H1 (cell line): ENCODE measurements around the gene DOCK9. TPM values are rescaled to one million over a fixed set of nuclear protein-coding genes. Genes with fewer than 3 reads are reported as not detected.

Source experiments
- CTCF ChIA-PET: fragments of 300-600 bp; sonication (Branson Sonifier 250); formaldehyde crosslinking; loops from one replicate; lab custom pipeline; 2021; ENCODE audit not compliant: partially characterized antibody; lab: Charles Lee
- POLR2A ChIA-PET: fragments of 300-600 bp; sonication (Branson Sonifier 250); formaldehyde crosslinking; loops from one replicate; lab custom pipeline; 2021; ENCODE audit warnings: inconsistent platforms; ENCODE audit not compliant: partially characterized antibody; lab: Charles Lee
- DNase-seq, 2 experiments: peaks; one replicate each; pipeline versions ENCODE4 v3.0.0 to v3.0.0-alpha.2; 2010 to 2022; ENCODE audit warnings: low spot score in 2 of 2, low read depth in 1 of 2, mixed read lengths in 1 of 2
- FAIRE-seq: peaks from 2 replicates; lab custom pipeline; 2011; peaks lifted over from hg19 to GRCh38; lab: Jason Lieb, UNC
- H2AFZ ChIP-seq: 2 replicates; pipeline ENCODE4 v1.8.1; 2012; ENCODE audit warnings: low read length, inconsistent platforms
- H2AK5ac ChIP-seq: 2 replicates; pipeline ENCODE4 v1.6.1; 2013; ENCODE audit warnings: low read depth, low read length
- H2BK120ac ChIP-seq: replicated peaks from 2 replicates; pipeline ENCODE3; 2013; ENCODE audit warnings: low read depth, low read length, inconsistent platforms
- H2BK12ac ChIP-seq: 2 replicates; pipeline ENCODE4 v1.6.1; 2013; ENCODE audit warnings: low read depth, low read length
- H2BK15ac ChIP-seq: 2 replicates; pipeline ENCODE4 v1.6.1; 2013; ENCODE audit warnings: low read length
- H2BK20ac ChIP-seq: 2 replicates; pipeline ENCODE4 v1.6.1; 2013; ENCODE audit warnings: low read length
- H2BK5ac ChIP-seq: 2 replicates; pipeline ENCODE4 v1.6.1; 2013; ENCODE audit warnings: low read depth, low read length
- H3K14ac ChIP-seq: 2 replicates; pipeline ENCODE4 v1.6.1; 2013; ENCODE audit warnings: inconsistent platforms; ENCODE audit not compliant: insufficient read length
- H3K18ac ChIP-seq: 2 replicates; pipeline ENCODE4 v1.6.1; 2013; ENCODE audit warnings: low read length; ENCODE audit errors: extremely low read depth
- H3K23ac ChIP-seq: 2 replicates; pipeline ENCODE4 v1.6.1; 2013; ENCODE audit warnings: inconsistent platforms; ENCODE audit not compliant: insufficient read length
- H3K23me2 ChIP-seq: 2 replicates; pipeline ENCODE4 v1.6.1; 2013; ENCODE audit warnings: low read depth, low read length
- H3K27ac ChIP-seq: 2 replicates; pipeline ENCODE4 v1.6.1; 2011; ENCODE audit warnings: low read depth, low read length, inconsistent platforms
- H3K27me3 ChIP-seq, 4 experiments: replicated peaks in 1 of 4; 1 replicate in 1 of 4; 2 replicates in 3 of 4; pipeline versions ENCODE4 v1.6.1 to v1.8.1; 2011 to 2013; ENCODE audit warnings: low read length in 3 of 4, mild to moderate bottlenecking in 3 of 4, inconsistent platforms in 2 of 4, mixed read lengths in 2 of 4, moderate library complexity in 1 of 4; ENCODE audit not compliant: control insufficient read depth in 3 of 4, insufficient read depth in 3 of 4; ENCODE audit errors: extremely low read depth in 1 of 4
- H3K36me3 ChIP-seq, 4 experiments: 2 replicates each; pipeline versions ENCODE4 v1.6.1 to v1.8.1; 2011 to 2013; ENCODE audit warnings: mild to moderate bottlenecking in 4 of 4, low read length in 3 of 4, moderate library complexity in 2 of 4, control low read depth in 1 of 4, inconsistent platforms in 1 of 4; ENCODE audit not compliant: insufficient read depth in 4 of 4, control insufficient read depth in 2 of 4
- H3K4ac ChIP-seq: replicated peaks from 2 replicates; pipeline ENCODE3; 2013; ENCODE audit warnings: low read length, low read depth, mixed read lengths, inconsistent platforms; ENCODE audit not compliant: insufficient read length
- H3K4me1 ChIP-seq, 4 experiments: replicated peaks in 1 of 4; 1 replicate in 1 of 4; 2 replicates in 3 of 4; pipeline versions ENCODE4 v1.6.1 to v1.8.1; 2011 to 2013; ENCODE audit warnings: low read length in 3 of 4, inconsistent platforms in 2 of 4, mixed read lengths in 1 of 4; ENCODE audit not compliant: insufficient read depth in 4 of 4, control insufficient read depth in 3 of 4
- H3K4me2 ChIP-seq, 2 experiments: 2 replicates each; pipeline versions ENCODE4 v1.6.1 to v1.8.1; 2011 to 2013; ENCODE audit warnings: low read depth in 2 of 2, low read length in 2 of 2, control low read depth in 1 of 2, inconsistent platforms in 1 of 2, mild to moderate bottlenecking in 1 of 2; ENCODE audit not compliant: insufficient read depth in 1 of 2
- H3K4me3 ChIP-seq, 4 experiments: fragments of 200-600, 300-600 bp in 1 of 4; sonication (generic), shearing (Covaris generic), sonication (Bioruptor Twin) in 1 of 4; 2 replicates each; pipeline versions ENCODE4 v1.5.1 to v1.8.1; 2011 to 2016; ENCODE audit warnings: low read length in 4 of 4, low read depth in 3 of 4, control low read depth in 2 of 4, inconsistent platforms in 2 of 4, mild to moderate bottlenecking in 2 of 4, mixed read lengths in 1 of 4, moderate library complexity in 1 of 4; ENCODE audit not compliant: insufficient read depth in 2 of 4; ENCODE audit errors: extremely low read depth in 1 of 4
- H3K56ac ChIP-seq: replicated peaks from 2 replicates; pipeline ENCODE3; 2013; ENCODE audit warnings: low read depth, mild to moderate bottlenecking, mixed read lengths, low read length, inconsistent platforms; ENCODE audit not compliant: insufficient read length
- H3K79me1 ChIP-seq: 2 replicates; pipeline ENCODE4 v1.6.1; 2013; ENCODE audit warnings: low read depth, low read length, control low read depth
- H3K79me2 ChIP-seq, 2 experiments: 2 replicates each; pipeline versions ENCODE4 v1.6.1 to v1.8.1; 2012 to 2013; ENCODE audit warnings: low read length in 2 of 2, mild to moderate bottlenecking in 2 of 2, inconsistent platforms in 1 of 2; ENCODE audit not compliant: insufficient read depth in 2 of 2, control insufficient read depth in 1 of 2
- H3K9ac ChIP-seq, 4 experiments: replicated peaks in 1 of 4; 1 replicate in 1 of 4; 2 replicates in 3 of 4; pipeline versions ENCODE4 v1.6.1 to v1.8.1; 2011 to 2013; ENCODE audit warnings: low read depth in 3 of 4, low read length in 3 of 4, control low read depth in 2 of 4, mild to moderate bottlenecking in 2 of 4, moderate library complexity in 2 of 4, inconsistent platforms in 1 of 4; ENCODE audit errors: extremely low read depth in 1 of 4
- H3K9me3 ChIP-seq, 2 experiments: 2 replicates each; pipeline versions ENCODE4 v1.6.1 to v1.8.1; 2012 to 2013; ENCODE audit warnings: mild to moderate bottlenecking in 2 of 2, moderate library complexity in 2 of 2, control low read depth in 1 of 2, inconsistent platforms in 1 of 2, low read depth in 1 of 2, low read length in 1 of 2, mixed read lengths in 1 of 2; ENCODE audit not compliant: insufficient read depth in 2 of 2
- H4K20me1 ChIP-seq, 2 experiments: replicated peaks in 1 of 2; 2 replicates each; pipeline versions ENCODE3 to v1.8.1; 2011 to 2013; ENCODE audit warnings: inconsistent platforms in 2 of 2, low read length in 2 of 2, mild to moderate bottlenecking in 1 of 2; ENCODE audit not compliant: insufficient read depth in 2 of 2, control insufficient read depth in 1 of 2
- H4K5ac ChIP-seq: 2 replicates; pipeline ENCODE4 v1.6.1; 2013; ENCODE audit warnings: low read length, low read depth, mixed read lengths, inconsistent platforms; ENCODE audit not compliant: insufficient read length
- H4K8ac ChIP-seq: 2 replicates; pipeline ENCODE4 v1.8.0; 2013; ENCODE audit warnings: mild to moderate bottlenecking, moderate library complexity, low read length, inconsistent platforms; ENCODE audit not compliant: insufficient read depth; ENCODE audit errors: extremely low read depth
- H4K91ac ChIP-seq: replicated peaks from 2 replicates; pipeline ENCODE3; 2013; ENCODE audit warnings: low read length, mixed read lengths, inconsistent platforms; ENCODE audit not compliant: insufficient read length
- ASH2L ChIP-seq: fragments of 200-600, 300-600 bp; sonication (generic); IDR thresholded peaks from one replicate; pipeline ENCODE4 v1.7.1; 2017; ENCODE audit warnings: low read length
- CBX5 ChIP-seq: fragments of 300-800, 300-1000 bp; sonication (generic); IDR thresholded peaks from 2 replicates; pipeline ENCODE4 v1.7.1; 2016; ENCODE audit warnings: antibody characterized with exemption, low read length, low read depth
- CTCF ChIP-seq, 3 experiments: IDR thresholded peaks; 1 replicate in 2 of 3; 2 replicates in 1 of 3; pipeline versions ENCODE4 v1.5.1 to v1.6.1; 2011; ENCODE audit warnings: low read length in 3 of 3, mild to moderate bottlenecking in 3 of 3, inconsistent platforms in 2 of 3, low read depth in 1 of 3, moderate library complexity in 1 of 3; ENCODE audit not compliant: insufficient read depth in 1 of 3; ENCODE audit errors: control extremely low read depth in 1 of 3
- GTF2F1 ChIP-seq: IDR thresholded peaks from 2 replicates; pipeline ENCODE4 v1.6.1; 2012; ENCODE audit warnings: low read depth, low read length, improper control_type of control experiment, borderline replicate concordance
- HDAC6 ChIP-seq: IDR thresholded peaks from one replicate; pipeline ENCODE4 v1.7.1; 2012; ENCODE audit warnings: low read depth, mild to moderate bottlenecking, inconsistent platforms, low read length, moderate library complexity
- JUN ChIP-seq: IDR thresholded peaks from 2 replicates; pipeline ENCODE4 v1.6.1; 2011; ENCODE audit warnings: low read depth, mild to moderate bottlenecking, improper control_type of control experiment, low read length
- MAFK ChIP-seq: IDR thresholded peaks from 2 replicates; pipeline ENCODE4 v1.6.1; 2012; ENCODE audit warnings: low read depth, mild to moderate bottlenecking, improper control_type of control experiment, low read length
- RFX5 ChIP-seq: IDR thresholded peaks from 2 replicates; pipeline ENCODE4 v1.6.1; 2011; ENCODE audit warnings: low read depth, low read length, improper control_type of control experiment, borderline replicate concordance
- SIN3A ChIP-seq, 2 experiments: IDR thresholded peaks in 1 of 2; conservative IDR thresholded peaks in 1 of 2; 2 replicates each; pipeline ENCODE4 v1.6.1; 2011 to 2012; ENCODE audit warnings: low read length in 2 of 2, improper control_type of control experiment in 1 of 2, low read depth in 1 of 2, mild to moderate bottlenecking in 1 of 2
- SP2 ChIP-seq: IDR thresholded peaks from 2 replicates; pipeline ENCODE4 v1.6.1; 2012; ENCODE audit warnings: mild to moderate bottlenecking, low read length, inconsistent platforms
- WGBS, 2 experiments: shearing (Covaris generic) in 1 of 2; methylation state at CpG; one replicate each; pipeline versions ENCODE4 v1.1.6 to v1.1.7; 2013 to 2015; ENCODE audit warnings: low lambda C conversion rate in 2 of 2, mixed read lengths in 2 of 2, inconsistent platforms in 1 of 2, low coverage in 1 of 2, missing lambda C conversion rate in 1 of 2; ENCODE audit not compliant: insufficient replicate concordance in 2 of 2, insufficient coverage in 1 of 2, insufficient read length in 1 of 2; ENCODE audit errors: extremely low coverage in 1 of 2, missing lambda C conversion rate in 1 of 2; 5-methylcytosine and 5-hydroxymethylcytosine counted together
- polyA plus RNA-seq, 7 experiments: library from polyadenylated mRNA; depleted of rRNA in 3 of 7; stranded (reverse) in 5 of 7; unstranded in 2 of 7; fragments of >200 nt in 5 of 7; fragments of 200-250 nt in 2 of 7; gene quantifications; 1 replicate in 5 of 7; 2 replicates in 1 of 7; 4 replicates in 1 of 7; pipeline versions ENCODE4 v1.2.1 to v1.2.3, GENCODE V29; 2011 to 2013; ENCODE audit warnings: missing spikeins in 2 of 7, mixed read lengths in 2 of 7
- total RNA-seq: library from RNA; stranded (reverse); fragmentation: NEBNext Ultra II Directional; extraction: Animal tissue kit (Norgen Biotek cat#: 25700); gene quantifications from 2 replicates; pipeline ENCODE4 v1.2.1, GENCODE V29; 2021

The DOCK9 gene
- total and polyA plus RNA-seq, 2 of the 8 experiments (the other 6 are each of a cell fraction or from before 2014, with no cell fraction given): 21.6 to 31.5 TPM

GRCh38 chr13:98890186-98890585 is 87.7 kb downstream of the DOCK9 start:
- Histone ChIP-seq H3K4me3 (no peak overlapping the region), H3K9ac (no peak overlapping the region), H4K5ac (no peak overlapping the region), H3K36me3 (no peaks in the 10 kb centered on the region), H3K23ac (no peak overlapping the region), H3K4me2 (no peak overlapping the region), H3K27ac (no peak overlapping the region), H3K4me1 (peaks cover 2 to 14% (median 9%) of the 10 kb centered on the region in 4 experiments; a peak in 6 of 7 replicates), H2BK15ac (0 out of 2 replicates have a peak overlapping the region, but pooled peaks have one; percentile 36), H2BK12ac (peak overlapping the region; percentile 62), H2BK20ac (peak overlapping the region; percentile 23; the same call in 1 of the 2 replicates), H2BK5ac (no peak overlapping the region), H3K79me1 (no peaks in the 10 kb centered on the region), H3K9me3 (no peaks in the 10 kb centered on the region), H2AK5ac (0 out of 2 replicates have a peak overlapping the region, but pooled peaks have one; percentile 14), H4K91ac (no peak overlapping the region), H4K8ac (no peak overlapping the region), H3K4ac (no peak overlapping the region), H3K23me2 (no peaks in the 10 kb centered on the region), H3K27me3 (no peaks in the 10 kb centered on the region), H3K56ac (no peak overlapping the region), H3K79me2 (no peaks in the 10 kb centered on the region), H3K14ac (no peak overlapping the region), H4K20me1 (no peaks in the 10 kb centered on the region), H2BK120ac (no peak overlapping the region), H2AFZ (no peak overlapping the region), H3K18ac (no peak overlapping the region)
- CTCF ChIA-PET: interaction anchor here (0.5 to 2.9 kb wide), 7 partner anchors 10 to 207 kb away, joined by 3 to 13 read pairs (median 4); no protein-coding TSS in a partner anchor
- TF ChIP-seq CBX5 (no peak), JUN (no peak), SIN3A (conservative IDR thresholded peaks at IDR 0.05 in 1 of 2, IDR thresholded peaks at IDR 0.05 in 1 of 2; ENCODE audit: low read depth in 1 of 2, low read length in 2 of 2) (no peak), MAFK (no peak), RFX5 (no peak), ASH2L (no peak), SP2 (no peak), CTCF (IDR thresholded peaks at IDR 0.05; ENCODE audit: control extremely low read depth in 1 of 3, insufficient read depth in 1 of 3, low read depth in 1 of 3, low read length in 3 of 3) (no peak), HDAC6 (no peak), GTF2F1 (no peak)
- DNase-seq (no peak), FAIRE-seq (no peak)
- POLR2A ChIA-PET: interaction anchor here (0.9 kb wide), 1 partner anchor 11 kb away, joined by 3 read pairs; no protein-coding TSS in a partner anchor
- WGBS, 2 experiments: 88% methylated on average over 8 of the region's 8 CpGs; no CpG with 5 or more reads in 1 of the 2 experiments
